Esophagus (tissue), 2 donors: Measurements from ENCODE around the gene FANCE. TPM values are rescaled to one million over a fixed set of nuclear protein-coding genes. Genes with fewer than 3 reads are reported as not detected.

Source experiments
- H3K27ac ChIP-seq, 2 donors: one replicate each; pipeline ENCODE4 v1.5.1; 2013; ENCODE audit warnings: low read depth in 2 of 2, mild to moderate bottlenecking in 2 of 2, inconsistent platforms in 1 of 2, low read length in 1 of 2, moderate library complexity in 1 of 2
- H3K27me3 ChIP-seq, 2 donors: one replicate each; pipeline ENCODE4 v1.6.1; 2013; ENCODE audit warnings: low read length in 2 of 2, control low read depth in 1 of 2, mild to moderate bottlenecking in 1 of 2; ENCODE audit not compliant: insufficient read depth in 2 of 2, control insufficient read depth in 1 of 2
- H3K36me3 ChIP-seq, 2 donors: one replicate each; pipeline ENCODE4 v1.6.1; 2013; ENCODE audit warnings: low read length in 1 of 2; ENCODE audit not compliant: control insufficient read depth in 2 of 2, insufficient read depth in 2 of 2
- H3K4me1 ChIP-seq, 2 donors: one replicate each; pipeline ENCODE4 v1.6.1; 2013; ENCODE audit warnings: low read length in 1 of 2; ENCODE audit not compliant: control insufficient read depth in 2 of 2, insufficient read depth in 2 of 2
- H3K4me3 ChIP-seq, 2 donors: one replicate each; pipeline ENCODE4 v1.5.1; 2013; ENCODE audit warnings: low read length in 2 of 2, mild to moderate bottlenecking in 2 of 2, low read depth in 1 of 2, moderate library complexity in 1 of 2
- H3K9me3 ChIP-seq, 2 donors: one replicate each; pipeline ENCODE4 v1.6.1; 2013; ENCODE audit warnings: mild to moderate bottlenecking in 2 of 2, low read depth in 1 of 2, low read length in 1 of 2, moderate library complexity in 1 of 2; ENCODE audit not compliant: control insufficient read depth in 2 of 2, insufficient read depth in 1 of 2
- WGBS, 2 donors: extraction: QIAGEN DNeasy Blood & Tissue Kit; methylation state at CpG; one replicate each; pipeline ENCODE4 v1.1.7; 2013; 5-methylcytosine and 5-hydroxymethylcytosine counted together
- polyA plus RNA-seq, 2 donors: library from polyadenylated mRNA; stranded (reverse); fragments of 200-250 nt; gene quantifications; one replicate each; pipeline ENCODE4 v1.2.3, GENCODE V29; 2013
- donor health status: healthy with polysubstance abuse.
- donor health status: Bipolar disorder and iron deficiency.

FANCE gene
- polyA plus RNA-seq, 2 donors = 4.6 to 6.3 TPM

DNA sequence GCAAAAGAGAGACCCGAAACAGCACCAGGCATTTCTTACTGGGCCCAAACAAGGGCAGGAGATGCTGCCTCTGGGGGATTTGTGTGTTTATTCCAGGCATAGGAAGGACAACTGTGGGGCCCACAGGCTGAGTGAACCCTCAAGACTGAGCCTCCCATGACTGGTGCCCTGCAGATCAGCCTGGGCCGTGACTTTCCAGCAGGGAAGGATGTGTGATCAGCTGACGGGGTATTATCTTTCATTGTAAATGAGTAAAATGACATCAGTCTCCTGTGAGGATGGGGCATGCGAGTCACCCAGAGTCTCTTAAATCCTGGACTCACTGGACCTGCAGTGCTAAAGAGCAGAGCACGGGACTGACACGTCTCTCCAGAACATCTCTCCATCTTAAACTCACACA, 48.6 kb downstream of the FANCE start:
- Histone ChIP-seq H3K27me3 (no peaks in the 10 kb centered on the region), H3K27ac (no peak overlapping the region), H3K4me3 (no peak overlapping the region), H3K4me1 (peaks cover 4 to 16% of the 10 kb centered on the region in 2 donors), H3K36me3 (no peaks in the 10 kb centered on the region), H3K9me3 (no peaks in the 10 kb centered on the region)
- WGBS, 2 donors = 73 to 81% methylated on average over 6 of the region's 6 CpGs

DNA sequence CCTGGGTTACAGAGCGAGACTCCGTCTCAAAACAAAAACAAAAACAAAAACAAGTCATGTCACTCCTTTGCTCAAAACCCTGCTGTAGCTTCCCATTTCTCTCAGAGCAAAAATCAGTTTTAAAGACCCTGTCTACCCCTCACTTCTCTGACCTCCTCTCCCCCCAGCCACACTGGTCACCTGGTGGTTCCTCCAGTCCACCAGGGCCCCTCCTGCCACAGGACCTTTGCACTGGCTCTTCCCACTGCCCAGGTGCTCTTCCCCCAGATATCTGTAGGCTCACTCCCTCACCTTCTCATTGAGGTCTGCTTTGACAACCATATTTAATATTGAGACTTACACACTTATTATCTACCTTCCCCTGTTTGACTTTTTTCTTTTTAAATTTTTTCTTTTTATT, 49.6 kb downstream of the FANCE start:
- Histone ChIP-seq H3K27ac (no peak overlapping the region), H3K27me3 (no peaks in the 10 kb centered on the region), H3K9me3 (no peaks in the 10 kb centered on the region), H3K4me1 (peaks cover 4 to 16% of the 10 kb centered on the region in 2 donors), H3K4me3 (no peak overlapping the region), H3K36me3 (no peaks in the 10 kb centered on the region)
- 90 to 93% methylated on average over 2 of the region's 2 CpGs for WGBS, 2 donors

DNA sequence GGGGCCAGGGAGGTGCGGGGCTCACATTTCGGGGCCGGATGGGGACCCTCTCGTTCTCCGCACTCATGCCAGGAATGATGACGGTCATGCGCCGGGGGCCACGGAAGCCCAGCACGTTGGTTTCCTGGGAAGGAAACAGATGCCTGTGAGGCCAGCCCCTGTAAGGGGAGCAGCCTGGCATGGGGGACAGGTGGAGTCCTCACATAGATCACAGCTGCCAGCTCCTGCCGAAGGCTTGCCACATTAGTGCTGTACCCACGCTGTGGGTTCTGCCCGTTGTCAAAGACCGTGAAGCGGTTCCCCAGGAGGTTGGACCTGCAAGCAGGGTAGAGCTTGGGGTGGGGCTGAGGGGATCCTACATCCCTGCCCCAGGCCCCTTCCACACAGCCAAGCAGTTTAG, 51.4 kb downstream of the FANCE start:
- Histone ChIP-seq H3K27me3 (no peaks in the 10 kb centered on the region), H3K4me3 (no peak overlapping the region), H3K9me3 (no peaks in the 10 kb centered on the region), H3K27ac (no peak overlapping the region), H3K36me3 (no peaks in the 10 kb centered on the region), H3K4me1 (peaks cover 0 to 10% of the 10 kb centered on the region in 2 donors)
- WGBS, 2 donors = 46 to 56% methylated on average over 15 of the region's 15 CpGs

DNA sequence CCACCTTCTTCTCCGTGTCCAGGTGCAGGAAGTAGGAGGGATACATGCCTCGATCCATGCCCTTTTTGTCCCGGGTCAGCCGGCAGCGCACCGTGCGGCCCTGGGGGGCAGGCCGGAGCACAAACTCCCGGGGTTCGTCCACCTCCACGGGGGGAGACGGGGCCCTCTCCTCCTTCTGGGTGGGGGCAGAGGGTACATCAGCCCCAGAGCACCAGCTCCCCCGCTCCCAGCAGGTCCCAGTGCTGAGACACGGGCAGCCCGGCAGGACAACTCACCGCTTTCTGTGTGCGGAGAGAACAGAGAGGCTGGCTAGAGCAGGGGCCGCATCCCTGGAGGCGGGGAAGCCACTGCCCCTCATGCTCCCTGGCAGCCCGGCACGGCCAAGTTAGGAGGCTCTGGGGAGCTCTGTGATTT, 53.9 kb downstream of the FANCE start:
- Histone ChIP-seq H3K27me3 (peaks cover 0 to 2% of the 10 kb centered on the region in 2 donors), H3K4me3 (no peak overlapping the region)
- WGBS, 2 donors = 27 to 42% methylated on average over 20 to 21 of the region's 21 CpGs

DNA sequence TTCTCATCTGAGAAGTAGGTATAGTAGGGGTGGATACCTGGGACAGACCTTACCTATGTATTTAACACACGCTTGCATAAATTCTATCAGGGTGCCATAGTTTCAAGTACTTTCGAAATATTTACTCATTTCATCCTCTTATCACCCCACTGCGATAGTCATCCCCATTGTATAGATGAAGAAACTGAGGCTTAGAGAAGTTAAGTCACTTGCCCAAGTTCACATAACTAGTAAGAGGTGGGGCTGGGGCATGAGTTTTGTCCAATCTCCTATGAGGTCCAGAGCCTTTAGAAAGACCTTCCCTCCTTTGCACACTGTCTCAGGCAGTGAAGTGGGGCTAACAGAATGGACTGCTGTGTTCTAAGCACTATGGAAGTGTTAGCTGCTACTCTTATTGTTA, 54.4 kb downstream of the FANCE start:
- Histone ChIP-seq H3K9me3 (no peaks in the 10 kb centered on the region), H3K4me3 (no peak overlapping the region), H3K4me1 (peaks cover 0 to 1% of the 10 kb centered on the region in 2 donors), H3K36me3 (no peaks in the 10 kb centered on the region), H3K27ac (no peak overlapping the region), H3K27me3 (peaks cover 0 to 2% of the 10 kb centered on the region in 2 donors)
- 91 to 95% methylated on average over 3 of the region's 3 CpGs for WGBS, 2 donors

More for the DNA sequence above, 53.9 kb downstream of the FANCE start:
- H3K9me3 ChIP-seq = no peaks in the 10 kb centered on the region
- no peaks in the 10 kb centered on the region for H3K36me3 ChIP-seq
- no peak overlapping the region for H3K27ac ChIP-seq
- H3K4me1 ChIP-seq = no peaks in the 10 kb centered on the region

GRCh38 chr6:35507221-35507620, 55.1 kb downstream of the FANCE start:
- peaks cover 3% of the 10 kb centered on the region in 2 donors for H3K4me1 ChIP-seq
- H3K27me3 ChIP-seq = peaks cover 0 to 2% of the 10 kb centered on the region in 2 donors
- 88 to 89% methylated on average over 2 of the region's 2 CpGs for WGBS, 2 donors

GRCh38 chr6:35508027-35508426, 55.9 kb downstream of the FANCE start:
- no peaks in the 10 kb centered on the region for H3K36me3 ChIP-seq
- H3K27me3 ChIP-seq = peaks cover 0 to 2% of the 10 kb centered on the region in 2 donors
- no peak overlapping the region for H3K4me3 ChIP-seq
- H3K4me1 ChIP-seq = peaks cover 3 to 4% of the 10 kb centered on the region in 2 donors
- H3K9me3 ChIP-seq = no peaks in the 10 kb centered on the region
- 60 to 67% methylated on average over 2 of the region's 2 CpGs for WGBS, 2 donors
- H3K27ac ChIP-seq = no peak overlapping the region

More at GRCh38 chr6:35507221-35507620, 55.1 kb downstream of the FANCE start:
- no peak overlapping the region for H3K4me3 ChIP-seq
- no peaks in the 10 kb centered on the region for H3K9me3 ChIP-seq
- H3K36me3 ChIP-seq = no peaks in the 10 kb centered on the region
- H3K27ac ChIP-seq = no peak overlapping the region

- peaks cover 0 to 2% of the 10 kb centered on the region in 2 donors for H3K27me3 ChIP-seq
- no peak overlapping the region for H3K27ac ChIP-seq
- H3K4me1 ChIP-seq = peaks cover 3 to 4% of the 10 kb centered on the region in 2 donors
- no peak overlapping the region for H3K4me3 ChIP-seq
- H3K36me3 ChIP-seq = no peaks in the 10 kb centered on the region
- WGBS, 2 donors = 58 to 60% methylated on average over 5 of the region's 5 CpGs
- no peaks in the 10 kb centered on the region for H3K9me3 ChIP-seq
Measured at GRCh38 chr6:35508542-35508941, 56.4 kb downstream of the FANCE start.

DNA sequence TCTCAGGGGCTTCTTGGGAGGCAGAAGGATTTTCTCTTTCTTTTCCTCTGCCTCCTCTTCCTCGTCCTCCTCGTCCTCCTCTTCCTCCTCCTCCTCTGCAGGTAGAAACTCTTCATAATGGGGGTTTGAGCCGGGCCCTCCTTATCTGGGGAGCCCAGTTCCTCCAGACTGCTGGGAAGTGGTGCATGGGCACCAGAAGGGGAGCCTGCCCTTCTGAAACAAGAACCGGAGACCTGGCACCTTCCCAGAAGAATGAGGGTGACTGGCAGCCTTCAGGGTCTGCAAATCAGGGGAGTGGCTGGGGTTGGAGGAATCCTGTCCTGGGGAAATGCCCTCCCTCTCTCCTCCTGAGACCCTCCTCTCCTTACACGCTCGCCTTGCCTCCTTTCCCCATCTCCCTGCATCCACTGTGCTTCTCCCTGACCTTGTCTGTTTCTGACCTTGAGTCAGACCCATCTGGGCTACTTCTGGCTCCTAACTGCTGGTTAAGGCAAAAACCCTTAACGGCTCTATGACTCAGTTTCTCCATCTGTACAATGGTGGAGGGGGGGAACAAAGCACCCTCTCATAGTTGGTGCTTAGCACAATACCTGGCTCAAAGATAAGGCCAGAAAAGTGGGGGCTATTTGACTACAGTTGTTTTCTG, 58.9 kb downstream of the FANCE start:
- no peak overlapping the region for H3K27ac ChIP-seq
- 74 to 76% methylated on average over 7 of the region's 7 CpGs for WGBS, 2 donors
- H3K9me3 ChIP-seq = no peaks in the 10 kb centered on the region
- no peak overlapping the region for H3K4me3 ChIP-seq
- peaks cover 0 to 2% of the 10 kb centered on the region in 2 donors for H3K27me3 ChIP-seq
- H3K4me1 ChIP-seq = peaks cover 3 to 4% of the 10 kb centered on the region in 2 donors
- H3K36me3 ChIP-seq = no peaks in the 10 kb centered on the region

- Histone ChIP-seq H3K27me3 (peaks cover 0 to 2% of the 10 kb centered on the region in 2 donors), H3K4me1 (peaks cover 3 to 4% of the 10 kb centered on the region in 2 donors), H3K27ac (no peak overlapping the region), H3K36me3 (no peaks in the 10 kb centered on the region), H3K4me3 (no peak overlapping the region), H3K9me3 (no peaks in the 10 kb centered on the region)
- 15 to 19% methylated on average over 27 to 32 of the region's 32 CpGs for WGBS, 2 donors
Measured at GRCh38 chr6:35511562-35511941, 59.4 kb downstream of the FANCE start.
